Breast epithelium (tissue), 4 donors: Measurements from ENCODE around the gene SF3A1. TPM values are rescaled to one million over a fixed set of nuclear protein-coding genes. Genes with fewer than 3 reads are reported as not detected.
A peak's percentile ranks its signal among the peaks of the same experiment; 100 is the strongest.

ENCODE experiments used
- DNase-seq, 2 donors: peaks; one replicate each; pipeline ENCODE4 v3.0.0-alpha.2; 2019; ENCODE audit warnings: low spot score in 2 of 2
- H3K27ac ChIP-seq, 2 donors: fragments of 200-600 bp; sonication (generic) in 1 of 2; one replicate each; pipeline ENCODE4 v1.5.1; 2016 to 2019; ENCODE audit warnings: mild to moderate bottlenecking in 1 of 2
- H3K27me3 ChIP-seq, 2 donors: fragments of 200-600 bp; sonication (generic) in 1 of 2; one replicate each; pipeline versions ENCODE4 v1.5.1 to v1.6.0; 2017 to 2019; ENCODE audit warnings: control low read depth in 1 of 2, mild to moderate bottlenecking in 1 of 2
- H3K36me3 ChIP-seq: fragments of 200-600 bp; one replicate; pipeline ENCODE4 v1.5.1; 2019
- H3K4me1 ChIP-seq, 2 donors: fragments of 200-600 bp; sonication (generic); one replicate each; pipeline ENCODE4 v1.5.1; 2016 to 2019; ENCODE audit warnings: control low read depth in 1 of 2
- H3K4me3 ChIP-seq, 3 donors: fragments of 200-600 bp; sonication (generic); 1 replicate in 2 of 3; 2 replicates in 1 of 3; pipeline ENCODE4 v1.5.1; 2016 to 2019; ENCODE audit warnings: mild to moderate bottlenecking in 3 of 3, moderate library complexity in 2 of 3
- H3K9me3 ChIP-seq, 2 donors: fragments of 200-600 bp; sonication (generic) in 1 of 2; one replicate each; pipeline ENCODE4 v1.5.1; 2016 to 2019; ENCODE audit warnings: control low read depth in 1 of 2
- CTCF ChIP-seq, 3 donors: fragments of 450-650 bp; IDR thresholded peaks; one replicate each; pipeline ENCODE4 v1.5.1; 2016 to 2017; ENCODE audit warnings: antibody characterized with exemption in 3 of 3, mild to moderate bottlenecking in 3 of 3, moderate library complexity in 3 of 3
- POLR2A ChIP-seq: fragments of 450-650 bp; IDR thresholded peaks from one replicate; pipeline ENCODE4 v1.6.1; 2016; ENCODE audit warnings: antibody characterized with exemption, mild to moderate bottlenecking, moderate library complexity
- POLR2AphosphoS5 ChIP-seq, 3 donors: sonication (generic); formaldehyde crosslinking; IDR thresholded peaks; one replicate each; pipeline ENCODE4 v1.6.1; 2017; ENCODE audit warnings: antibody characterized with exemption in 3 of 3
- intact Hi-C: fragments of 100-400 bp; cut with DNase I; formaldehyde crosslinking; loops from one replicate; pipeline ENCODE4 v1.15.1; 2023; ENCODE audit warnings: low total_unique reads
- total RNA-seq, 3 donors: library from RNA; depleted of rRNA; stranded (reverse); fragments of >200 nt; gene quantifications; one replicate each; pipeline ENCODE4 v1.1.0, GENCODE V29; 2016

The SF3A1 gene
- total RNA-seq, 3 donors from 2014 or later: 47.7 to 68.6 (median 47.9) TPM

- Histone ChIP-seq H3K4me3 (peak overlapping the region in 1 of 3 donors; percentile 23), H3K4me1 (peaks cover 33 to 80% of the 10 kb centered on the region in 2 donors), H3K27ac (peak overlapping the region; percentile 88 to 96), H3K27me3 (no peaks in the 10 kb centered on the region), H3K9me3 (no peaks in the 10 kb centered on the region), H3K36me3 (no peaks in the 10 kb centered on the region)
- peak in 1 of 2 donors; percentile 50 for DNase-seq
- no peak for TF ChIP-seq POLR2A
- no peak for TF ChIP-seq CTCF (IDR thresholded peaks at IDR 0.05)
- no peak for TF ChIP-seq POLR2AphosphoS5 (IDR thresholded peaks at IDR 0.05)
- intact Hi-C loops: no loop called here
These were observed 52.0 kb downstream of the SF3A1 start for GRCh38 chr22:30304495-30305244.

GRCh38 chr22:30302810-30303138, 53.9 kb downstream of the SF3A1 start:
- Histone ChIP-seq H3K27me3 (no peaks in the 10 kb centered on the region), H3K4me1 (peaks cover 43 to 77% of the 10 kb centered on the region in 2 donors), H3K36me3 (no peaks in the 10 kb centered on the region), H3K4me3 (no peak overlapping the region), H3K27ac (peak overlapping the region; percentile 88 to 96), H3K9me3 (no peaks in the 10 kb centered on the region)
- peak in 1 of 2 donors; percentile 67 for DNase-seq
- intact Hi-C loops: no loop called here
- TF ChIP-seq CTCF (IDR thresholded peaks at IDR 0.05) (no peak), POLR2A (no peak), POLR2AphosphoS5 (IDR thresholded peaks at IDR 0.05) (no peak)

GRCh38 chr22:30301995-30302809, 54.5 kb downstream of the SF3A1 start:
- H3K36me3 ChIP-seq: no peaks in the 10 kb centered on the region
- H3K27me3 ChIP-seq: no peaks in the 10 kb centered on the region
- H3K4me3 ChIP-seq: peak overlapping the region in 1 of 3 donors; percentile 24
- no peaks in the 10 kb centered on the region for H3K9me3 ChIP-seq
- TF ChIP-seq POLR2AphosphoS5 (IDR thresholded peaks at IDR 0.05) (no peak), CTCF (IDR thresholded peaks at IDR 0.05) (no peak)
- H3K4me1 ChIP-seq: peaks cover 44 to 77% of the 10 kb centered on the region in 2 donors
- intact Hi-C loops: no loop called here
- DNase-seq: peak in 1 of 2 donors; percentile 58
- peak overlapping the region; percentile 88 to 96 for H3K27ac ChIP-seq

GRCh38 chr22:30299322-30299721, 57.4 kb downstream of the SF3A1 start:
- Histone ChIP-seq H3K9me3 (no peaks in the 10 kb centered on the region), H3K27me3 (no peaks in the 10 kb centered on the region), H3K4me3 (no peak overlapping the region), H3K27ac (peak overlapping the region; percentile 85 to 94), H3K4me1 (peaks cover 28 to 57% of the 10 kb centered on the region in 2 donors), H3K36me3 (no peaks in the 10 kb centered on the region)
- no peak for DNase-seq
- TF ChIP-seq POLR2A (no peak), CTCF (IDR thresholded peaks at IDR 0.05) (no peak), POLR2AphosphoS5 (IDR thresholded peaks at IDR 0.05) (no peak)
- intact Hi-C loops: no loop called here
